GM19468 (cell line): ENCODE data around the gene CRYBA4.

Source experiments
- ATAC-seq: cut with Tn5 transposase; IDR thresholded peaks from one replicate; pipeline ENCODE4 v1.9.1; 2021; ENCODE audit warnings: mild to moderate bottlenecking, moderate library complexity, moderate number of reproducible peaks; ENCODE audit not compliant: unreplicated experiment; ENCODE audit errors: extremely low read depth

The CRYBA4 gene

GRCh38 chr22:26619510-26619909 is 2.3 kb upstream of the CRYBA4 start:
- no peak for ATAC-seq

DNA sequence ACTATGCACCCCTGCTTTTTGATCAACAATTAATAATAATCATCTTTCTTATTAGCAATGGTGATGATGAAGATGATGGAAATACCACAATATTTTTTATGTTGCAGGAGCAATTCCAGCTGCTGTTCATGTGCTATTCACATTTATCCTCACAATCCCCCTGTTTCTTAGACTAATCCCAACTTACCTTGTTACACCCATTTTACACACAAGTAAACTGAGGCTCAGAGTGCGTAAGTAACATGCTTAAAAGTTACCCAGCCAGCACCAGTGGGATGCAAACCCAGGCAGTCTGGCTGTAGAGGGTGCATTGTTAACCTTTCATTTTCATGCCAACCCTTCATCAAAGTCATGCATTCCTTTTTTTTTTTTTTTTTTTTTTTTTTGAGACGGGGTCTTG is 1.6 kb upstream of the CRYBA4 start:
- no peak for ATAC-seq

DNA sequence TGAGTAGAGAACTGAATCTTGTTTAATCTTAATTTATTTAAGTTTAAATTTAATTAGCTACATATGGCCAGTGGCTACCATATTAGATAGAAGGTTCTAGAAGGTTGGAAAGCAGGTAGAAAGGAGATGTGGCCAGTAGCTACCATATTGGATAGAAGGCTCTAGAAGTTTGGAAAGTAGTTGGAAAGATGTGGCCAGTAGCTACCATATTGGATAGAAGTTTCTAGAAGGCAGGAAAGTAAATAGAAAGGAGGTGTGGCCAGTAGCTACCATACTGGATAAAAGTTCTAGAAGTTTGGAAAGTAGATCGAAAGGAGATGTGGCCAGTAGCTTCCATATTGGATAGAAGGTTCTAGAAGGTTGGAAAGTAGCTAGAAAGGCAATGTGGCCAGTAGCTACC is 2.2 kb downstream of the CRYBA4 start:
- ATAC-seq: no peak

- no peak for ATAC-seq
These were observed 3.0 kb downstream of the CRYBA4 start for GRCh38 chr22:26624803-26625202.

DNA sequence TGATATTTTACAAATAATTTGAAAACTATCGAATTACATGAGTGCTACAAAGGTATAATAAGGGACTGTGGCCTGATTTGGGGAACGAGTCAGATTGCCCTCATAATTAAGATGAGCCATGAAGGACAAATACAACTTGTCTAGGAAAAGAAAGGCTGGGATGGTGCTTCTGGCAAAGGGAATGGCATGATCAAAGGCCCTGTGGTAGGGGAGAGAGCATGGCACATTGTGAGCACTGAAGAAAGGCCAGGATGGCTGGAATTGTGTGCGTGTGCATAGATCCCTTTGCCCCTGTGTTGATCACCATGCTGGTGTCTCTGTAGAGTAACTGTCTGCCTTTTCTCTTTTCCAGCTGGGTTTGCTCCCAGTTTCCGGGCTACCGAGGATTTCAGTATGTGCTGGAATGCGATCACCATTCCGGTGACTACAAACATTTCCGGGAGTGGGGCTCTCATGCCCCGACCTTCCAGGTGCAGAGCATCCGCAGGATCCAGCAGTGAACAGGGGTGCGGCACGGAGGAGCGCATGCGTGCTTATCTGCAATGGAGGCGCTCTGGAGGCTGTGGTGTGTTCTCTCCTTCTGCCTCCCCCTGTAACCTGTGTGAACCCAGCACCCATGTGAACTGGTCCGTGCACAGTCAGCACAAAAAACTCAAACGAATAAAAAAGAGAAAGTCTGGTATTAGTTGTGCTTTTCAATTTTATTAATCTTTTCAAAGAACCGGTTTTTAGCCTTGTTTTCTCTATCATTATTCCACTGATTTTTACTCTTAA is 8.4 kb downstream of the CRYBA4 start:
- ATAC-seq: no peak

DNA sequence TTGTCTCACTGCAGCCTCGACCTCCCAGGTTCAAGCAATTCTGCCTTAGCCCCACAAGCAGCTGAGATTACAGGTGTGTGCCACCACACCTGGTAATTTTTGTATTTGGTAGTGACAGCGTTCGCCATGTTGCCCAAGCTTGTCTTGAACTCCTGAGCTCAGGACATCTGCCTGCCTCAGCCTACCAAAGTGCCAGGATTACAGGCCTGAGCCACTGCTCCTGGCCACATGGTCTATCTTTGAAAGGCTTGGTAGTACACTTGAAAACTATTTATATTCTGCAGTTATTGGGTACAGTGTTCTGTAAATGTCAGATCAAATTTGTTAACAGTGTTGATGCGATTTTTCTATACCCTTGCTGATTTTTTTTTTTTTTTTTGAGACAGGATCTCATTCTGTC is 9.5 kb downstream of the CRYBA4 start:
- ATAC-seq: no peak

GRCh38 chr22:26632422-26633155 is 10.8 kb downstream of the CRYBA4 start:
- no peak for ATAC-seq

DNA sequence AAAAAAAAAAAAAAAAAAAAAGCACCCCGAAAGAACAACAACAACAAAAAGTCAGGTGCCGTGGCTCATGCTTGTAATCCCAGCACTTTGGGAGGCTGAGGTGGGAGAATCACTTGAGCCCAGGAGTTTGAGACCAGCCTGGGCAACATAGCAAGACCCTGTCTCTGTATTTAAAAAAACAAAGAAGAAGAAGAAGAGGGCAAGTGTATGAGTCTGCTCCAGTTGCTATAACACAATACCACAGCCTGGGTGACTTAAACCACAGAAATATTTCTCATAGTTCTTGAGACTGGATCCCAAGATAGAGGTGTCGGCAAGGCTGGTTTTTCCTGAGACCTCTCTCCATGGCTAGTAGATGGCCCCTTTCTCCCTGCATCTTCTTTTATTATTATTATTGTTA is 12.4 kb downstream of the CRYBA4 start:
- no peak for ATAC-seq

DNA sequence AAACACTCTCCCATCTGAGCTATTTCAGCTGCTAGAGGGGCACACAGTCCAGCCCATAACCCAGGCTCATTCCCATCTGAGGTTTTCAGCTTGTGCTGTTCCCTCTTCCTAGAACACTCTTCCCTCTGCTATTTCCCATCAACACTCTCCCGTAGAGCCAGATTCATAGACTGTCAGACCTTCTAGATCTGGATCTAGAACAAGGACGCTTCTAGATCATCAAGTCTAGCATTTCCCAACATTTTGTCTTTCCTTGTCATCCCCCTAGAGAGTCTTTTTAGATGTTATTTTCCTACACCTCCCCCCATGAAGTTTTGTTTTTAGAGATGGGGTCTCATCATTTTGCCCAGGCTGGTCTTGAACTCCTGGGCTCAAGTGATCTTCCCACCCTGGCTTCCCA is 13.4 kb downstream of the CRYBA4 start:
- no peak for ATAC-seq

GRCh38 chr22:26636296-26636695 is 14.5 kb downstream of the CRYBA4 start:
- ATAC-seq: no peak

- no peak for ATAC-seq
These were observed 21.0 kb downstream of the CRYBA4 start for GRCh38 chr22:26642465-26643417.

- ATAC-seq: no peak
These were observed 21.8 kb downstream of the CRYBA4 start for GRCh38 chr22:26643418-26644100.

GRCh38 chr22:26646158-26646557 is 24.4 kb downstream of the CRYBA4 start:
- ATAC-seq: no peak

- no peak for ATAC-seq
These were observed 26.3 kb downstream of the CRYBA4 start for GRCh38 chr22:26648011-26648497.

- ATAC-seq: no peak
These were observed 27.0 kb downstream of the CRYBA4 start for GRCh38 chr22:26648528-26649388.

GRCh38 chr22:26650722-26651421 is 29.1 kb downstream of the CRYBA4 start:
- ATAC-seq: no peak

DNA sequence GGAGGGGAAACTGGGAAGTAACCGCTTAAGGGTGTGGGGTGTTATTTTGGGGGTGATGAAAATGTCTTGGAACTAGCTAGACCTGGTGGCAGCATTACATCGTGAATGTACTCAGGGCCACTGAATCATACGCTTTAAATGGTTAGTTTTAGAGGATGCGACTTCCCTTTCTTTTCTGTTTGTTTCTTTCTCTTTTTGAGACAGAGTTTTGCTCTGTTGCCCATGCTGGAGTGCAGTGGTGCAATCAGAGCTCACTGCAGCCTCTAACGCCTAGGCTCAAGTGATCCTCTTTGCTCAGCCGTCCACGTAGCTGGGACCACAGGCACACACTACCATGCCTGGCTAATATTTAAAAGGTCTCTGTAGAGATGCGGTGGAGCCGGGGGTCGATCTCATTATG is 30.1 kb downstream of the CRYBA4 start:
- no peak for ATAC-seq
